ENCODE results near the gene ADRB1. TPM values are rescaled to one million over a fixed set of nuclear protein-coding genes. Genes with fewer than 3 reads are reported as not detected.
A peak's percentile ranks its signal among the peaks of the same experiment; 100 is the strongest.

The ADRB1 gene
- under 1 TPM; 0.55 to 0.99 TPM for total RNA-seq
- 0.32 TPM for polyA plus RNA-seq (ENCODE audit: insufficient read depth, low read depth, low replicate concordance)
- long read RNA-seq, donor 1, result 0 reads
- long read RNA-seq, donor 2, result 0 reads

DNA sequence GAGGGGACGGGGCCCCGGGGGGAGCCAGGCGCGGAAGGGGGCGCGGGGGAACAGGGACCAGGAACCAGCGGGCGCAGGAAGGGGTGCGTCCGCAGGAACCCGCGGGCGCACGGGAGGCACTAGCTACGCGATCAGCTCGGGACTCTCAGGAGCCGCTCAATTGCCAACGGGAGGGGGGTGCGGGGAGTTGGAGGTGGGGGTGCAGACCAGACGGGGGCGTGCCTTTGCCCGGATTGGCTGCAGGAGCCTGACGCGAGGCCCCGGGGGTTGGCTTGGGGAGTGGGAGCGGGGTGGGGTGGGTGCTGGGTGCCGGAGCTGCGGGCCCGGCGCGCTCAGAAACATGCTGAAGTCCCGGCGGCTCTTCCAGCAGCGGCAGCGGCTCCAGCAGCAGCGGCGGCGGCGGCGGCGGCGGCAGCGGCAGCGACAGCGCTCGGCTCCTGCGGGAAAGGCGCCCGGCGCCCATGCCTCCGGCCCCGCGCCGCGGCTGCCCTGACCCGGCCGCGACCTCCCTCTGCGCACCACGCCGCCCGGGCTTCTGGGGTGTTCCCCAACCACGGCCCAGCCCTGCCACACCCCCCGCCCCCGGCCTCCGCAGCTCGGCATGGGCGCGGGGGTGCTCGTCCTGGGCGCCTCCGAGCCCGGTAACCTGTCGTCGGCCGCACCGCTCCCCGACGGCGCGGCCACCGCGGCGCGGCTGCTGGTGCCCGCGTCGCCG, at the start of gene ADRB1:
TSS of gene ADRB1 (plus strand) at position 335 of the 715 bp plus-strand sequence. CDS start at position 602, 267 bp downstream.
- Histone ChIP-seq H3K27ac (no peak within 1 kb of the TSS), H3K4me3 (peak within 1 kb of the TSS; percentile 40 to 58), H3K27me3 (no peaks in the 10 kb centered on the region), H3K4me1 (peaks cover 4% of the 10 kb centered on the region), H3K36me3 (ENCODE audit: low read depth, missing control alignments) (no peaks in the 10 kb centered on the region), H3K9me3 (no peaks in the 10 kb centered on the region)
- intact Hi-C loops (cut with DNase I; ENCODE audit: low total_unique reads), result no loop called here
- peak; percentile 57 for DNase-seq
- 0 to 1% methylated on average over 16 to 67 of the region's 90 CpGs for WGBS, 2 donors
- TF ChIP-seq, protein P1, sequence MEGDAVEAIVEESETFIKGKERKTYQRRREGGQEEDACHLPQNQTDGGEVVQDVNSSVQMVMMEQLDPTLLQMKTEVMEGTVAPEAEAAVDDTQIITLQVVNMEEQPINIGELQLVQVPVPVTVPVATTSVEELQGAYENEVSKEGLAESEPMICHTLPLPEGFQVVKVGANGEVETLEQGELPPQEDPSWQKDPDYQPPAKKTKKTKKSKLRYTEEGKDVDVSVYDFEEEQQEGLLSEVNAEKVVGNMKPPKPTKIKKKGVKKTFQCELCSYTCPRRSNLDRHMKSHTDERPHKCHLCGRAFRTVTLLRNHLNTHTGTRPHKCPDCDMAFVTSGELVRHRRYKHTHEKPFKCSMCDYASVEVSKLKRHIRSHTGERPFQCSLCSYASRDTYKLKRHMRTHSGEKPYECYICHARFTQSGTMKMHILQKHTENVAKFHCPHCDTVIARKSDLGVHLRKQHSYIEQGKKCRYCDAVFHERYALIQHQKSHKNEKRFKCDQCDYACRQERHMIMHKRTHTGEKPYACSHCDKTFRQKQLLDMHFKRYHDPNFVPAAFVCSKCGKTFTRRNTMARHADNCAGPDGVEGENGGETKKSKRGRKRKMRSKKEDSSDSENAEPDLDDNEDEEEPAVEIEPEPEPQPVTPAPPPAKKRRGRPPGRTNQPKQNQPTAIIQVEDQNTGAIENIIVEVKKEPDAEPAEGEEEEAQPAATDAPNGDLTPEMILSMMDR (IDR thresholded peaks at IDR 0.05), result no peak
- TF ChIP-seq POLR2A (IDR thresholded peaks at IDR 0.05), result no peak

DNA sequence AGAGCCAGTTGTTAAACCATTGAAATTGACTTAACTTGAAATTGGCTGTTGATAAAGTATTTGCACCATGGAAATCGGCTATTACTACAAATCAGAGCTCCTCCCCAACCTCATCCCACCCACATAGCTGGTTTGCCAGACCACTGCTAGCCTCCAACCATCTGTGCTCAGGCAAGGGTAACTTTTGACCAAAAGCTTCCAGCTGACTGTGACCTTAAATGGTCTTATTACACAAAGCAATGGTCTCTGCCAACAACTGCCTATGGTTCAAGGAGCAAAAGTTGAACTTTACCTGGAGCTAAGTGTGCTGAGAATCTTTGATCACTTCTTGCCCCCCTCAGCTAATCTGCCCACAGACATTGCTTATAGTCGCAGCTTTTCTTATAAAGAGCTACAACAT, 48.5 kb upstream of the ADRB1 start:
- Histone ChIP-seq H3K27me3 (no peaks in the 10 kb centered on the region), H3K4me1 (no peaks in the 10 kb centered on the region), H3K36me3 (ENCODE audit: low read depth, missing control alignments) (no peaks in the 10 kb centered on the region), H3K27ac (no peak overlapping the region), H3K4me3 (no peak overlapping the region), H3K9me3 (no peaks in the 10 kb centered on the region)
- intact Hi-C loops (cut with DNase I; ENCODE audit: low total_unique reads), result no loop called here
- WGBS, 2 donors, result 77 to 88% methylated on average over 2 of the region's 2 CpGs
- no peak for TF ChIP-seq POLR2A (IDR thresholded peaks at IDR 0.05)
- TF ChIP-seq, protein P1 (IDR thresholded peaks at IDR 0.05), result no peak
- no peak for DNase-seq

DNA sequence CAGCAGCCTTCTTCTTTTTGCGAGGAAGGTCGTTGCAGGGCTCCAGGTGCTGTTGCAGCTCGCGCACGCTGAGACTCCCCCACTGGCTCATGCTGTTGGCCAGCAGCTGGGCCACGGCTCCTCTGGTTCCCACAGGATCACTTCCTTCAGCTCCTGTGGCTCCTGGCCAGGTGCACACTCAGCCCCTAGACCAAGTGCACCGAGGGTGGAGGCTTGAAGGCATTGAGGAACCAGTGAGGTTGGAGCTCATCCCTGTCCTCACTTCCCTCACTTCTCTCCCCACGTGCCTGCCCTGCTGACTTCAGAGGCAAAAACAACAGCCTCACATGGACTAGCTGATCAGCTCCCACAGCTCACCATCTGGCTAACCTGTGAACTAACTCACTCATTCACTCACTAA, 46.2 kb upstream of the ADRB1 start:
- Histone ChIP-seq H3K4me1 (no peaks in the 10 kb centered on the region), H3K27ac (no peak overlapping the region), H3K36me3 (ENCODE audit: low read depth, missing control alignments) (no peaks in the 10 kb centered on the region), H3K4me3 (no peak overlapping the region), H3K9me3 (no peaks in the 10 kb centered on the region), H3K27me3 (no peaks in the 10 kb centered on the region)
- TF ChIP-seq, protein P1 (IDR thresholded peaks at IDR 0.05), result no peak
- no peak for TF ChIP-seq POLR2A (IDR thresholded peaks at IDR 0.05)
- intact Hi-C loops (cut with DNase I; ENCODE audit: low total_unique reads), result no loop called here
- 66 to 70% methylated on average over 6 to 8 of the region's 8 CpGs for WGBS, 2 donors
- peak; percentile 19 for DNase-seq

DNA sequence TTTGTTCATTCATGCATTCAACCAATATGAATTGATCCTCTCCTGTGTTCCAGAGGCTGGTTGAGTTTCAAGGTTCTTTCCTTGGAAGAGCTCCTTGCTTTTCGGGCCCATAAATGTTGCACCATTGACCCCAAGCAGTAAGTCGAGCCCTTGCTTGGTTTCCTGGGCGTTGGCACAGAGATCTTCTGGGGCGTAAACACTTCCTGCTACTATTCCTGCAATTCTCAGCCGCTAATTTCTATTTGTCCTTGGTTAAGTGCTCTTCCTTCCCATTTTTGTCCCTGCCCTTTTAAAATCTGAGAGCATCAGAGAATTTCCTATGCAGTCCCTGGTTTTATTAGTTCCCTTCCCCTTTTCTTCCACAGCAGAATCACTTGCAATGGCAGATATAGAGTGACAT, 44.1 kb upstream of the ADRB1 start:
- 52 to 75% methylated on average over 5 of the region's 5 CpGs for WGBS, 2 donors
- no peak for DNase-seq
- no peaks in the 10 kb centered on the region for H3K4me1 ChIP-seq
- no peaks in the 10 kb centered on the region for H3K36me3 ChIP-seq (ENCODE audit: low read depth, missing control alignments)
- H3K4me3 ChIP-seq, result no peak overlapping the region
- intact Hi-C loops (cut with DNase I; ENCODE audit: low total_unique reads), result no loop called here
- H3K27ac ChIP-seq, result no peak overlapping the region
- H3K9me3 ChIP-seq, result no peaks in the 10 kb centered on the region
- TF ChIP-seq, protein P1 (IDR thresholded peaks at IDR 0.05), result no peak
- no peak for TF ChIP-seq POLR2A (IDR thresholded peaks at IDR 0.05)
- no peaks in the 10 kb centered on the region for H3K27me3 ChIP-seq
